GM10266 (cell line): Measurements from ENCODE around the gene NKX3-2.

Experiments
- DNase-seq: peaks from one replicate; pipeline ENCODE4 v3.0.0; 2012; ENCODE audit errors: extremely low spot score
- CTCF ChIP-seq: IDR thresholded peaks from 2 replicates; pipeline ENCODE4 v1.5.1; 2012; ENCODE audit warnings: mild to moderate bottlenecking, low read depth; ENCODE audit not compliant: control insufficient read depth, insufficient read depth; ENCODE audit errors: missing control alignments

Gene NKX3-2

GRCh38 chr4:13536607-13537006 is 7.7 kb downstream of the NKX3-2 start:
- peak; percentile 7 for DNase-seq
- TF ChIP-seq CTCF: no peak

- TF ChIP-seq CTCF: no peak
- DNase-seq: no peak
Measured at GRCh38 chr4:13535708-13536361, 8.5 kb downstream of the NKX3-2 start.

- DNase-seq: no peak
- TF ChIP-seq CTCF: no peak
Measured at GRCh38 chr4:13535118-13535517, 9.2 kb downstream of the NKX3-2 start.

GRCh38 chr4:13534344-13535063 is 9.8 kb downstream of the NKX3-2 start:
- DNase-seq: peak; percentile 7
- TF ChIP-seq CTCF: no peak

GRCh38 chr4:13533670-13534343 is 10.5 kb downstream of the NKX3-2 start:
- no peak for TF ChIP-seq CTCF
- peak; percentile 13 for DNase-seq

GRCh38 chr4:13531625-13531998 is 12.7 kb downstream of the NKX3-2 start:
- DNase-seq: no peak
- TF ChIP-seq CTCF: no peak
